Hepatocyte (in vitro differentiated cells): ENCODE data around the gene NADK. TPM values are rescaled to one million over a fixed set of nuclear protein-coding genes. Genes with fewer than 3 reads are reported as not detected.

Source experiments
- DNase-seq: peaks from one replicate; pipeline ENCODE4 v3.0.0-alpha.2; 2016; ENCODE audit warnings: low spot score
- H2AFZ ChIP-seq: fragments of 200-600 bp; sonication (generic); 2 replicates; pipeline ENCODE4 v1.6.0; 2016; ENCODE audit warnings: antibody characterized with exemption, mild to moderate bottlenecking
- H3K27ac ChIP-seq: fragments of 200-600 bp; sonication (generic); 2 replicates; pipeline ENCODE4 v1.5.1; 2016; ENCODE audit warnings: mild to moderate bottlenecking
- H3K27me3 ChIP-seq: fragments of 200-600 bp; sonication (generic); 2 replicates; pipeline ENCODE4 v1.6.1; 2016
- H3K36me3 ChIP-seq: fragments of 200-600 bp; sonication (generic); replicated peaks from 2 replicates; pipeline ENCODE4 v1.5.1; 2016; ENCODE audit warnings: low read depth; ENCODE audit not compliant: insufficient read depth
- H3K4me1 ChIP-seq: fragments of 200-600 bp; sonication (generic); 2 replicates; pipeline ENCODE4 v1.5.1; 2016; ENCODE audit warnings: mild to moderate bottlenecking, moderate library complexity; ENCODE audit not compliant: insufficient read depth
- H3K4me2 ChIP-seq: fragments of 200-600 bp; sonication (generic); 2 replicates; pipeline ENCODE4 v1.6.0; 2016
- H3K4me3 ChIP-seq: fragments of 200-600 bp; sonication (generic); 2 replicates; pipeline ENCODE4 v1.5.1; 2016; ENCODE audit warnings: mild to moderate bottlenecking
- H3K79me2 ChIP-seq: fragments of 200-600 bp; sonication (generic); 2 replicates; pipeline ENCODE4 v1.6.0; 2017; ENCODE audit warnings: mild to moderate bottlenecking
- H3K9me2 ChIP-seq: fragments of 200-600 bp; sonication (generic); replicated peaks from 2 replicates; pipeline ENCODE4 v1.6.0; 2017; ENCODE audit warnings: mild to moderate bottlenecking; ENCODE audit not compliant: insufficient read depth
- H3K9me3 ChIP-seq: fragments of 200-600 bp; sonication (generic); 2 replicates; pipeline ENCODE4 v1.5.1; 2016; ENCODE audit warnings: low read depth, mild to moderate bottlenecking
- H4K20me1 ChIP-seq: fragments of 200-600 bp; sonication (generic); 2 replicates; pipeline ENCODE4 v1.6.0; 2016; ENCODE audit warnings: mild to moderate bottlenecking; ENCODE audit not compliant: insufficient read depth, poor library complexity, severe bottlenecking
- CTCF ChIP-seq: fragments of 200-600 bp; sonication (generic); IDR thresholded peaks from 2 replicates; pipeline ENCODE4 v1.5.1; 2016; ENCODE audit warnings: antibody characterized with exemption, mild to moderate bottlenecking; ENCODE audit not compliant: poor library complexity
- EZH2 ChIP-seq: fragments of 200-600 bp; sonication (generic); IDR thresholded peaks from 2 replicates; pipeline ENCODE4 v1.6.1; 2016; ENCODE audit warnings: antibody characterized with exemption, mild to moderate bottlenecking, borderline replicate concordance
- EZH2phosphoT487 ChIP-seq: fragments of 200-600 bp; sonication (generic); IDR thresholded peaks from one replicate; pipeline ENCODE4 v1.6.1; 2018; ENCODE audit warnings: antibody characterized with exemption, mild to moderate bottlenecking, low read depth, moderate library complexity; ENCODE audit not compliant: unreplicated experiment, severe bottlenecking
- WGBS: methylation state at CpG from one replicate; pipeline ENCODE4 v1.1.6; 2016; ENCODE audit warnings: low lambda C conversion rate; ENCODE audit errors: missing lambda C conversion rate; 5-methylcytosine and 5-hydroxymethylcytosine counted together
- polyA plus RNA-seq: library from polyadenylated mRNA; unstranded; fragments of >200 nt; fragmentation: Nextera tagmentation; extraction: Ambion mirVana; gene quantifications from 2 replicates; pipeline ENCODE4 v1.2.1, GENCODE V29; 2016
- total RNA-seq: library from RNA; depleted of rRNA; stranded (reverse); fragments of >200 nt; gene quantifications from 2 replicates; pipeline ENCODE4 v1.2.3, GENCODE V29; 2014

NADK gene
- total and polyA plus RNA-seq, 2 experiments from 2014 or later: 46.9 to 68.2 TPM

- no peak overlapping the region for H3K27ac ChIP-seq
- no peak overlapping the region for H3K4me2 ChIP-seq
- no peak overlapping the region for H3K4me3 ChIP-seq
- no peaks in the 10 kb centered on the region for H3K4me1 ChIP-seq
- peaks cover 36% of the 10 kb centered on the region for H3K79me2 ChIP-seq
- H3K9me3 ChIP-seq: no peaks in the 10 kb centered on the region
- 97% methylated on average over 20 of the region's 20 CpGs for WGBS
- DNase-seq: no peak
- no peaks in the 10 kb centered on the region for H4K20me1 ChIP-seq
- no peaks in the 10 kb centered on the region for H3K9me2 ChIP-seq
- no peaks in the 10 kb centered on the region for H3K27me3 ChIP-seq
- TF ChIP-seq EZH2: no peak
- no peak for TF ChIP-seq CTCF
- TF ChIP-seq EZH2phosphoT487: no peak
- H3K36me3 ChIP-seq: no peaks in the 10 kb centered on the region
- no peak overlapping the region for H2AFZ ChIP-seq
These were observed 18.0 kb downstream of the NADK start for GRCh38 chr1:1760345-1760650.

GRCh38 chr1:1759456-1760344, 18.6 kb downstream of the NADK start:
- no peaks in the 10 kb centered on the region for H3K4me1 ChIP-seq
- H3K79me2 ChIP-seq: peaks cover 30% of the 10 kb centered on the region
- H3K27ac ChIP-seq: no peak overlapping the region
- H3K36me3 ChIP-seq: no peaks in the 10 kb centered on the region
- H3K9me3 ChIP-seq: no peaks in the 10 kb centered on the region
- DNase-seq: no peak
- no peak overlapping the region for H2AFZ ChIP-seq
- 96% methylated on average over 36 of the region's 37 CpGs for WGBS
- no peaks in the 10 kb centered on the region for H3K9me2 ChIP-seq
- no peak for TF ChIP-seq EZH2
- no peak overlapping the region for H3K4me3 ChIP-seq
- no peaks in the 10 kb centered on the region for H4K20me1 ChIP-seq
- no peak overlapping the region for H3K4me2 ChIP-seq
- no peaks in the 10 kb centered on the region for H3K27me3 ChIP-seq

- H3K9me3 ChIP-seq: no peaks in the 10 kb centered on the region
- H3K4me1 ChIP-seq: no peaks in the 10 kb centered on the region
- H3K79me2 ChIP-seq: peaks cover 21% of the 10 kb centered on the region
- no peaks in the 10 kb centered on the region for H3K9me2 ChIP-seq
- H3K27ac ChIP-seq: peak overlapping the region; percentile 40
- H2AFZ ChIP-seq: no peak overlapping the region
- no peaks in the 10 kb centered on the region for H3K36me3 ChIP-seq
- peak; percentile 49 for DNase-seq
- H3K4me3 ChIP-seq: no peak overlapping the region
- no peak overlapping the region for H3K4me2 ChIP-seq
- TF ChIP-seq EZH2: no peak
- TF ChIP-seq CTCF: no peak
- TF ChIP-seq EZH2phosphoT487: no peak
- WGBS: 94% methylated on average over 30 of the region's 34 CpGs
- no peaks in the 10 kb centered on the region for H3K27me3 ChIP-seq
- H4K20me1 ChIP-seq: no peaks in the 10 kb centered on the region
These were observed 19.4 kb downstream of the NADK start for GRCh38 chr1:1758692-1759455.

GRCh38 chr1:1758059-1758621, 20.1 kb downstream of the NADK start:
- peak overlapping the region; percentile 40 for H3K27ac ChIP-seq
- no peak overlapping the region for H3K4me3 ChIP-seq
- DNase-seq: no peak
- no peaks in the 10 kb centered on the region for H3K4me1 ChIP-seq
- 96% methylated on average over 27 of the region's 27 CpGs for WGBS
- TF ChIP-seq EZH2: no peak
- no peak for TF ChIP-seq CTCF
- no peak for TF ChIP-seq EZH2phosphoT487
- H3K9me2 ChIP-seq: no peaks in the 10 kb centered on the region
- H3K9me3 ChIP-seq: no peaks in the 10 kb centered on the region
- peaks cover 17% of the 10 kb centered on the region for H3K79me2 ChIP-seq
- H3K27me3 ChIP-seq: no peaks in the 10 kb centered on the region
- H3K4me2 ChIP-seq: no peak overlapping the region
- H4K20me1 ChIP-seq: no peaks in the 10 kb centered on the region
- no peak overlapping the region for H2AFZ ChIP-seq
- no peaks in the 10 kb centered on the region for H3K36me3 ChIP-seq
